HEK293 (cell line): Measurements from ENCODE around the gene PIP5K1C.
A peak's percentile ranks its signal among the peaks of the same experiment; 100 is the strongest.

Experiments
- CTCF ChIA-PET: fragments of 350-600 bp; formaldehyde crosslinking; extraction: SDS; loops from one replicate; lab custom pipeline; 2021; ENCODE audit warnings: antibody characterized with exemption; lab: Yijun Ruan, JAX
- POLR2A ChIA-PET: fragments of 300-600 bp; formaldehyde crosslinking; extraction: SDS; loops from one replicate; lab custom pipeline; 2020; ENCODE audit warnings: antibody characterized with exemption, inconsistent platforms; lab: Yijun Ruan, JAX
- H3K27ac ChIP-seq: fragments of 200-500 bp; sonication (Bioruptor generic); 2 replicates; pipeline ENCODE4 v1.5.1; 2014; ENCODE audit warnings: low read depth, low read length, control low read depth, inconsistent platforms; ENCODE audit errors: extremely low read depth
- H3K36me3 ChIP-seq, 2 experiments: fragments of 200-500 bp in 1 of 2; sonication (Bioruptor generic) in 1 of 2; 1 replicate in 1 of 2; 2 replicates in 1 of 2; pipeline ENCODE4 v1.5.1; 2014 to 2017; ENCODE audit warnings: inconsistent platforms in 2 of 2, low read length in 2 of 2; ENCODE audit not compliant: control insufficient read depth in 2 of 2, insufficient read depth in 1 of 2
- H3K4me1 ChIP-seq: fragments of 200-500 bp; sonication (Bioruptor generic); 2 replicates; pipeline ENCODE4 v1.5.1; 2014; ENCODE audit warnings: mild to moderate bottlenecking, low read length, inconsistent platforms; ENCODE audit not compliant: control insufficient read depth, insufficient read depth
- H3K4me3 ChIP-seq: 2 replicates; pipeline ENCODE4 v1.5.1; 2011; ENCODE audit warnings: low read depth, mild to moderate bottlenecking, control low read depth, low read length, moderate library complexity
- H3K9me3 ChIP-seq: fragments of 200-500 bp; sonication (Bioruptor generic); 2 replicates; pipeline ENCODE4 v1.5.1; 2014; ENCODE audit warnings: low read depth, low read length, inconsistent platforms; ENCODE audit not compliant: control insufficient read depth, insufficient read depth
- GLIS1 ChIP-seq: fragments of 450-650 bp; formaldehyde crosslinking; IDR thresholded peaks from 2 replicates; pipeline ENCODE4 v1.5.1; 2016; ENCODE audit warnings: missing biosample characterization, missing genetic modification characterization
- HIC1 ChIP-seq: fragments of 450-650 bp; formaldehyde crosslinking; IDR thresholded peaks from 2 replicates; pipeline ENCODE4 v1.5.1; 2016; ENCODE audit warnings: missing biosample characterization, missing genetic modification characterization
- HOXD13 ChIP-seq: sonication (generic); formaldehyde crosslinking; IDR thresholded peaks from 2 replicates; pipeline ENCODE4 v1.8.0; 2022; ENCODE audit warnings: missing genetic modification reagents, borderline replicate concordance
- PATZ1 ChIP-seq: fragments of 450-650 bp; formaldehyde crosslinking; IDR thresholded peaks from 2 replicates; pipeline ENCODE4 v1.5.1; 2016; ENCODE audit warnings: missing biosample characterization, missing genetic modification characterization
- ZBTB26 ChIP-seq: fragments of 450-650 bp; formaldehyde crosslinking; optimal IDR thresholded peaks from 2 replicates; pipeline ENCODE3; 2016; ENCODE audit warnings: missing biosample characterization, mild to moderate bottlenecking, missing genetic modification characterization
- ZFHX2 ChIP-seq: fragments of 450-650 bp; formaldehyde crosslinking; conservative IDR thresholded peaks from 2 replicates; pipeline ENCODE4 v1.5.1; 2016; ENCODE audit warnings: missing biosample characterization, missing genetic modification characterization
- ZIC2 ChIP-seq: fragments of 450-650 bp; formaldehyde crosslinking; IDR thresholded peaks from 2 replicates; pipeline ENCODE4 v1.5.1; 2016; ENCODE audit warnings: missing biosample characterization, missing genetic modification characterization
- ZNF174 ChIP-seq: fragments of 450-650 bp; formaldehyde crosslinking; IDR thresholded peaks from 2 replicates; pipeline ENCODE4 v1.5.0; 2017; ENCODE audit warnings: missing biosample characterization, mild to moderate bottlenecking, missing genetic modification characterization
- ZNF623 ChIP-seq: fragments of 450-650 bp; formaldehyde crosslinking; IDR thresholded peaks from 2 replicates; pipeline ENCODE4 v1.5.1; 2016; ENCODE audit warnings: missing biosample characterization, missing genetic modification characterization
- ZNF776 ChIP-seq: fragments of 450-650 bp; formaldehyde crosslinking; IDR thresholded peaks from 2 replicates; pipeline ENCODE4 v1.5.0; 2017; ENCODE audit warnings: missing biosample characterization, missing genetic modification characterization, borderline replicate concordance
- ZNF792 ChIP-seq: fragments of 450-650 bp; formaldehyde crosslinking; IDR thresholded peaks from 2 replicates; pipeline ENCODE4 v1.5.1; 2016; ENCODE audit warnings: missing biosample characterization, missing genetic modification characterization

The PIP5K1C gene

GRCh38 chr19:3614858-3615505 lies 85.3 kb downstream of the PIP5K1C start:
- Histone ChIP-seq H3K27ac (no peak overlapping the region), H3K4me1 (peaks cover 2% of the 10 kb centered on the region; the same call in 1 of the 2 replicates), H3K36me3 (peaks cover 0 to 48% of the 10 kb centered on the region in 2 experiments; a peak in 1 of 3 replicates), H3K9me3 (no peaks in the 10 kb centered on the region), H3K4me3 (no peak overlapping the region)
- ChIA-PET POLR2A (no interaction called here), CTCF (interaction anchor here (0.7 kb wide), 1 partner anchor 64 kb away, joined by 3 read pairs; no protein-coding TSS in a partner anchor)
- TF ChIP-seq PATZ1 (tag by site-specific recombination) = peak; percentile 18; the same call in 1 of the 2 replicates
- no peak for TF ChIP-seq ZNF776 (tag by site-specific recombination)
- peak; percentile 37; the same call in 1 of the 2 replicates for TF ChIP-seq HIC1 (tag by site-specific recombination)
- no peak for TF ChIP-seq ZFHX2 (tag by site-specific recombination)
- peak; percentile 95 for TF ChIP-seq ZNF623

GRCh38 chr19:3613818-3614661 lies 86.2 kb downstream of the PIP5K1C start:
- peaks cover 2% of the 10 kb centered on the region; the same call in 1 of the 2 replicates for H3K4me1 ChIP-seq
- POLR2A ChIA-PET = no interaction called here
- H3K4me3 ChIP-seq = no peak overlapping the region
- CTCF ChIA-PET = no interaction called here
- peaks cover 0 to 43% of the 10 kb centered on the region in 2 experiments; a peak in 1 of 3 replicates for H3K36me3 ChIP-seq
- H3K27ac ChIP-seq = no peak overlapping the region
- no peaks in the 10 kb centered on the region for H3K9me3 ChIP-seq
- no peak for TF ChIP-seq ZNF792 (tag by site-specific recombination)
- peak; percentile 53 for TF ChIP-seq GLIS1 (tag by site-specific recombination)
- TF ChIP-seq ZNF623 = no peak
- TF ChIP-seq ZIC2 (tag by site-specific recombination) = peak; percentile 36
- peak; percentile 29; the same call in 1 of the 2 replicates for TF ChIP-seq HIC1 (tag by site-specific recombination)
- no peak for TF ChIP-seq ZBTB26 (tag by site-specific recombination)
- no peak for TF ChIP-seq HOXD13
- TF ChIP-seq ZNF174 = no peak
